LNCaP clone FGC (cell line): ENCODE measurements around the gene ABI3.

ENCODE experiments used
- DNase-seq: peaks from one replicate; pipeline ENCODE4 v3.0.0-alpha.2; 2011; ENCODE audit warnings: low read depth
- H3K4me3 ChIP-seq: 2 replicates; pipeline ENCODE4 v1.5.1; 2011; ENCODE audit warnings: mild to moderate bottlenecking, low read depth, low read length, control low read depth
- CTCF ChIP-seq: IDR thresholded peaks from 2 replicates; pipeline ENCODE4 v1.5.1; 2012; ENCODE audit warnings: mild to moderate bottlenecking; ENCODE audit not compliant: control insufficient read depth, insufficient read depth; ENCODE audit errors: extremely low read depth

ABI3 gene

GRCh38 chr17:49244839-49245238, 34.3 kb downstream of the ABI3 start:
- no peak overlapping the region for H3K4me3 ChIP-seq
- no peak for TF ChIP-seq CTCF
- no peak for DNase-seq

GRCh38 chr17:49247944-49248343, 37.4 kb downstream of the ABI3 start:
- no peak for DNase-seq
- no peak overlapping the region for H3K4me3 ChIP-seq
- no peak for TF ChIP-seq CTCF

GRCh38 chr17:49249292-49249794, 38.8 kb downstream of the ABI3 start:
- TF ChIP-seq CTCF = no peak
- no peak overlapping the region for H3K4me3 ChIP-seq
- DNase-seq = no peak

- TF ChIP-seq CTCF = no peak
- no peak for DNase-seq
- no peak overlapping the region for H3K4me3 ChIP-seq
Observed at GRCh38 chr17:49249890-49250522, 39.5 kb downstream of the ABI3 start.

GRCh38 chr17:49252148-49252695, 41.7 kb downstream of the ABI3 start:
- no peak for TF ChIP-seq CTCF
- H3K4me3 ChIP-seq = no peak overlapping the region
- DNase-seq = no peak

GRCh38 chr17:49254066-49254465, 43.6 kb downstream of the ABI3 start:
- DNase-seq = no peak
- no peak overlapping the region for H3K4me3 ChIP-seq
- no peak for TF ChIP-seq CTCF

GRCh38 chr17:49255125-49255524, 44.6 kb downstream of the ABI3 start:
- H3K4me3 ChIP-seq = no peak overlapping the region
- DNase-seq = no peak
- TF ChIP-seq CTCF = no peak
